NCI-H82 treated with DMSO at 0.1 percent for 48 hours (cell line): ENCODE data around the gene GRID1.

Source experiments
- DNase-seq: peaks from one replicate; lab custom pipeline; 2025; ENCODE audit not compliant: unreplicated experiment; lab: John Stamatoyannopoulos, UW

Gene GRID1

DNA sequence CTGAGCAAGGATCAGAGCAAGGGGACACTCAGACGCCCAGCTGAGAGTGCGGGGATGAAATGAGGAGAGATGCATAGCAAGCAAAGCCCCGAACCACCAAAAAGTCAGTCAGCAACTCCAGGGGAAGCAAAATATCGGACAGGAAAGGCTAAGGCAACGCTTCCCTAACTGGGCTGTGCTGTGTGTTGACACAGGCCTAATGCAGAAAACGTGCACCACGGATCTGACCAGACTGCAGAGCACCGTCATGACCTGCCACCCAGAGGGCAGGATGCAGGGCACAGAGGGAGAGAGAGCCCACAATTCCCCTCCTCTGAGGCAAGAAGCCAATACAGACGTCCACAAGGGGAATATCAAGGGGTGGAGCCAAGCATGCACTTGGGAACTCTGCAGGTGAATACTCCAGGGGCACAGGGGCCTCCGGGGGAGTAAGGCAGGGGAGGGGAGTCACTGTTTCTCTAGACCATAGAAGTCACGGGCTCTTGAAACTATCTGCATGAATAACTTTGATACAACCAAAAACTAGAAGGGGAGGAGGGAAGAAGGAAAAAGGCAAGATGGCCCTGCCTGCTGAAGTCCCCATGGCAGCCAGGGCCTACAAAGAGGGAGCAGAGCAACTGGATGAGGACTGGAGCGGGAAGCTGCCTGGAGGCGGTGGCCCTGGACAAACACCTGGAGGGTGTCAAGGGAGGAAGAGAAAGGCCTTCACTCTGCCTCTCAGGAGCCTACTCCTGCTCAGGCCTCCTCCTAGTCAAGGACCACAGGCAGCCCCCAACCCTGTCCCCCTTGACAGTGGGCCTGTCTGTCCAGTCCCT is 26.2 kb downstream of the GRID1 start:
- DNase-seq: no peak

GRCh38 chr10:86339226-86339865 is 27.2 kb downstream of the GRID1 start:
- no peak for DNase-seq

- no peak for DNase-seq
Observed at GRCh38 chr10:86337121-86337601, 29.4 kb downstream of the GRID1 start.

DNA sequence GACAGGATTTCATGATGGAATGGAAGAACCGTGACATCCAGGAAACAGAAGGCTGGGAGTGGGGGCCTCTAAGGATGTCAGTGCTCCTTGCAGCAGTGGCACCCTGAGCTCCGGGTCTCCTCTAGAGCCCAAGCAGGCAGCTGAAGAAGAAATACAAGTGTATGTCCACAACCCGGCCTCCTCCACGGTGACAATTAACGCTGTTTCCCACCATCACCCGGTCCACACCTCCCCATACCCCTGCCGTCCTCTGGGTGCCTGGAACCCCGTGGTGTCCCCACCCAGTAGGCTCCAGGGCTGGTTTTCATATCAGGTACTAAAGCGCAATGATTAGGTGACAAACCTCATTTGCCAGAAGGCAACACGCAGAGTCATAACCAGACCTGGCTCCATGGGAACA is 30.3 kb downstream of the GRID1 start:
- no peak for DNase-seq

DNA sequence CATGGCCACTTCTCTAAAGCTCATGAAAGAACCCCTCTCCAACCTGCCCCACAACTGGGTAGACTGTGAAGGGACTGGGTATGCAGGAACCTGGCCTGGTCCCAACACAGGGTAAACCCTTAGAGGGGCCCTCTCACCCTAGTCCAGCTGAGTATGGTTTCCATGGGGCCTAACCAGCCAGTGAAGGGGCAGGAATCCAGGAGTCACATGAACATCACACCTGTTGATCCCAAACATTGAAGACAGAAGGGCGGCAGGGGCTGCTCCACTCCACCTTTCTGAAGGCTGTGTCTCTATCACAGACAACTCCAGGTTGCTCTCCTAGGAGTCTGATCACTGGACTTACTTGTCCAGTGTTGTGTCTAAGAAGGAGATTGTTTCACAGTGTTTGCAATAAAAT is 30.8 kb downstream of the GRID1 start:
- DNase-seq: no peak

DNA sequence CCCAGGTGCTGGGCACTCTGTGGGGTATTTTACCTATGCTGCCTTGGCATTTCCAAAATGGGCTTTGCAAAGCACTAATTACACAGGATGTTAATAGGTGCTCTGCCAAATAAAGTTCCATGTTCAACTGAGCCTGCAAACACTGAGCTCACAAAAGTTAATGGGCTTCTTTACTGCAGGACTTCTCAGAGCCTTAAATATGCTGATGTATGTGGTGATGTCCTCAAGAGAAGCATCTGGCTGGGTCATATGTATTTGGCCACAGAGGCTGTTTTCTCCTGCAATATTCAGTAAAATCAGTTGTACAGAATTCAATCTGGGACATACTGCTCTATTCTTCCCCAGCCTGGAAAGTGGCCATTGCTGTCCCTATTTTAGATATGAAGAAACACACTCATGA is 31.3 kb downstream of the GRID1 start:
- DNase-seq: no peak

DNA sequence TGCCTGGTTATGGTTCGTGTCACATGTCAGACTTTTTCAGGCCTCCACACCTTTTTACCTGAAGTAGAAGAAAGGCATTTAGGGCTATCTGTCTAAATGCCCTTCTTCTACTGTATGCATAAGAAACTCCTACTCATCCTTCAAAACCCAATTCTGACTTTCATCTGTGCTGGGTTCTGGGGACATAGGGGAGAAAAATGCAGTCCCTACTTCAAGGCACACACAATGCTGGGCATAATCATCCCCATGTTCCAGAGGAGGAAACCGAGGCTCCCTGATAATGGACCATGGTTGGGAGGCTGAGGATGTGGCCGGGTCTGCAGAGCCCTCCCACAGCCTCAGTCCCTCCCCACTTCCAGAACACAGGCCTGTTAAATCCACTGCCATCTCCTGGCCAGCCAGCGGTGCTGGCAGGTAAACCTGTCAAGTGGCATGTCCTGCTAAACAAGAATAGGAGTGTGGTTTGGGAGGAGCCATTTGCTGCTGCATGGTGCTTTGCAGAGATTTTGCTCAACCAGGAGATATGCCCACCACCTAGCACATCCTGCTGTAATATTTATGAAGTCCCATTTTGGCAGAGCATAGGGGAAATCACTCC is 32.0 kb downstream of the GRID1 start:
- no peak for DNase-seq

- DNase-seq: no peak
Observed at GRCh38 chr10:86333826-86334487, 32.6 kb downstream of the GRID1 start.

DNA sequence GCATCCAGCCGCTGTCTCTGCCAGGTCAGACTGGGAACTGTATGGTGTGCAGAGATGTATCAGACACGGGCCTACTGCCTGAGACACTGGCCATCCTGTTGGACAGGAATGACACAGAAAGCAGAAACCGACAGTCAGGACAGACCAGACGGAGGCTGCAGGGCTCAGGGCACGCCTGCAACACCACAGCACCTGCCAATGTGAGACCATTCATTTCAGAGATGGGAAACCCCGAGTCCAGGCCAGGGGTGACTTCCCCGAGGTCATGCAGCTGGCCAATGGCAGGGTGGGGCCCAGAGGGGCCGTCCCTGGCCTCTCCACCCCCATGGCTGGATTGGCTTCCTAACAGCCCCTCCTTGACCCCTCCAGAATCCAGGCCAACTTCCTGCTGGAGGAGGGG is 34.7 kb downstream of the GRID1 start:
- no peak for DNase-seq

GRCh38 chr10:86330778-86331763 is 35.5 kb downstream of the GRID1 start:
- no peak for DNase-seq

DNA sequence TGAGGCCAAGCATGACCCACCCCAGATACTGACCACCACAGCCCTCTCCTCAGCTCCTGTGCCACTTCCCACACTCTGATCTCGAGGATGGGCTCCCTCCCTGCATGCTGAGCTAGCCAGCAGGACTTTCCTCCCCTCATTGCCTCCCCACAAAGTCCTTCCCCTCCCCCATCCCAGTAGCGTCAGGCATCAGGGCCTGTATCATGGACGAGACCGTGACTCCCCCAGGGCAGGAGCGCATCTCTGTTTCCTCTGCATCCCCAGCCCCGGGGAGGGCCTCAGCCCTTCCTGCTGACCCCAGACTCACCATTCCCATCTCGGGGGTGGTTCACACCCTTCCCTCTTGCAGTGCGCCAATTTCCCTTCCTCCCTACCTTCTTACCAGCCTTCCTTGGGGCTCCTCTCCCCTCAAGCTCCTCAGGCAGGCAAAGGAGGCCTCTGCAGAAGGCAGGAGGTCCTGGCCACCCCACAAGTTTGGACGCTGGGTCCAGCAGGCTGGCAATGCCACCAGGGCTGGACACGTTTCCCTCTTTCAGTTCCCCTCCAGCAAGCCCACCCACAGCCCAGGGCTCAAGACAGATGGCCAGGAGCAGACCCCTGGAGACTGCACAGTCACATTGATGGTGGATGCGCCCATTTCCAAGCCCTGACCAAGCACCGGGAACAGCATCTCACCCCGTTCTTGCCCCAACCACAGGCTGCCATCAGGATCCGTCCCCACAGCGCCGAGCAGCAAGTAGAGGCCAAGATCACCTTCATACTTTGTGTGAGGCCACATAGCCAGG is 36.5 kb downstream of the GRID1 start:
- no peak for DNase-seq

DNA sequence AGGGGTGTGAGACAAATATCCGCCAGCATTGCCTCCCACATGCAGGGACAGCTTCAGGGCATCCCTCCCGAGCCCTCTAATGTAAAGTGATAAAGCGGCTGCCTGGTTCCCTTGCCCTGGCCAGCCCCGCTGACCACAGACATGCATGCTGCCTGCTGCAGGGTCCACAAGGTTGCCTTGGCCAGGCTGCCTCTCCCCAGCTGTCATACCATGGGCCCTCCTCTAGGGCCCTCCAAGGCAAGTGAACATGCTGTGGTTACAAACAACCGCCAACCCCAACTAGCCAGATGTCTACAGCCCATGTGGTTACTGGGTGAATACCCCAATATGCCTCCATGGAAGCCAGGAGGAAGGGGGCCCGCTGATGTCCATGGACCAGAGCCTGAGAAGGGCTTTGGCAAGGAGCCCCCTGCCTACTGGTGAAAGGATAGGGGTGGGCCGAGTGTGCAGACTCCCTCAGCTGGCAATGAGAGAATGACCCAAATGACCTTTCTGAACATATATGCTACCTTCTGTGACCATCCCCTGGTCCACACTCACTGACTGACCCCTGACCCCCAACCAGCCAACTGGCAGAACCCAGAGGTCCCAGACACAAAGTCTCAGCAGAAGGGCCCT is 37.4 kb downstream of the GRID1 start:
- no peak for DNase-seq

DNA sequence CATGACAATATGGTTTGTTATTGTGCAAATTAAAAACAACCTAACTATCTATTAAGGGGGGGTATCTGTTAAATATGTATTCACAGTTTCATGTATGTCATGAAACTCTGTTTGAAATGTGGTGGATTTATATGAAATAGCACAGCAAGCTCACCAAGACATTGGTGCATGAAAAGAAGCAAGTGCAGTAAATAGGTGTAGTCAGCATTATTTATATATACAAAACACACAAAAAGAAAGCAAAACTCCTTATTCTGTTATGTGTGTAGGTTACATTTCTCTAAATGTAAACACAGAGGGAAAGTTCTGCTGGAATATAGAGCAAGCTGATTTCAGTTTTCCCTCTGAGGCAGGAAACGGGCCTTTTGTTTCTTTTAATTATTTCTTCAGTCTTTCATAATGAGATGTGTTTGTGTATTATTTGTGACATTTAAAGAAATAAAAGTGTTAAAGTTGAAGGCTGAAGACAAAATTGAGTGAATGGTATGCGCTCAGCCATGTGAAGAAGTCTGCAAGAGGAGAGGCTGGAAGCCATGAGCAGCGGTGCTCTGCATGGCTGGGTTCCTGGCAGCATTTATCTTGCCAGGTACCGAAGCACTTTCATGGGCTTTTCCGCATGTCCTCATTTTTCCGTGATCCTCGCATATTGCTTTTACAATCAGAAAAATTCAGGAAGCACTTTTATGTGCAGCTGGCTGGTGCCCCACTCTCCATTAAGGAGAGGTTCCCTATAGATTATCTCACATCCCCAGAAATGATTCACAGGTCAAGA is 38.5 kb downstream of the GRID1 start:
- no peak for DNase-seq

GRCh38 chr10:86325158-86325557 is 41.4 kb downstream of the GRID1 start:
- DNase-seq: no peak

DNA sequence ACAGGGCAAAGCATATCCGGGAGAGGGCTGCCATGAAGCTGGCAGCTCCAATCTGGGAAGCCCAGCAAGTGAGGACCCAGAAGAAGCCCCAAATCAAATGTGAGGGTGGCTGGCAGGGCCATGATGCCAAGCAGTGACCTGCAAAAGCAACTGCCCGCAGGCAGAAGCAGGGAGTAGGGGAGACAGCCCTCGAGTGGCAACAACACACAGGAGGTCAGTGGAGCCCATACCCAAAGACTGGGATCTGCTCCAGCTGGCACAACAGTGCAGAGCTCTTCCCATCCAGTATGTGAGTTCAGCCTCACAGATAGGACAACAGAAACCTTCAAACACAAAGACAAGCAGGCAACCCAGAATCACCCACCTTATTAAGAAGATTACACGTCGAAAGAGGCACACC is 45.0 kb downstream of the GRID1 start:
- DNase-seq: no peak

DNA sequence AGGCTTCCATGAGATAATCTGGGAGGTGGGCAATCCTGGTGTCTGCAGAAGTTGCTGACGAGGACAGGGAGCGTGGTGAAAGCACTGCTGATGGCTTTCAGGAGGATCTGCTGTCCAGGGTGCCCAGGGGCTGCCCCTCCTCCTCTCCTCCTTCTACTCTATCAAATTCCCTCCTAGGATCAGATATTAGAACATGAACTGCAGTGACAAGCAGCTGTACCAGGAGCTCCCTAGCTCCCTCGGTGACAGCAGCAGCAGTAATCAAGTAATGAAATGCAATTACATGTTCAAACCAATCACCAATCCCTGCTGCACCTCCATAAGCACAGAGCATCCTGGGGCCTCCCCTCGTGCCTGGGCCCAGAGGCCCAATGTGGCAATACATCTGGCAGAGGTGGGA is 46.9 kb downstream of the GRID1 start:
- DNase-seq: no peak

DNA sequence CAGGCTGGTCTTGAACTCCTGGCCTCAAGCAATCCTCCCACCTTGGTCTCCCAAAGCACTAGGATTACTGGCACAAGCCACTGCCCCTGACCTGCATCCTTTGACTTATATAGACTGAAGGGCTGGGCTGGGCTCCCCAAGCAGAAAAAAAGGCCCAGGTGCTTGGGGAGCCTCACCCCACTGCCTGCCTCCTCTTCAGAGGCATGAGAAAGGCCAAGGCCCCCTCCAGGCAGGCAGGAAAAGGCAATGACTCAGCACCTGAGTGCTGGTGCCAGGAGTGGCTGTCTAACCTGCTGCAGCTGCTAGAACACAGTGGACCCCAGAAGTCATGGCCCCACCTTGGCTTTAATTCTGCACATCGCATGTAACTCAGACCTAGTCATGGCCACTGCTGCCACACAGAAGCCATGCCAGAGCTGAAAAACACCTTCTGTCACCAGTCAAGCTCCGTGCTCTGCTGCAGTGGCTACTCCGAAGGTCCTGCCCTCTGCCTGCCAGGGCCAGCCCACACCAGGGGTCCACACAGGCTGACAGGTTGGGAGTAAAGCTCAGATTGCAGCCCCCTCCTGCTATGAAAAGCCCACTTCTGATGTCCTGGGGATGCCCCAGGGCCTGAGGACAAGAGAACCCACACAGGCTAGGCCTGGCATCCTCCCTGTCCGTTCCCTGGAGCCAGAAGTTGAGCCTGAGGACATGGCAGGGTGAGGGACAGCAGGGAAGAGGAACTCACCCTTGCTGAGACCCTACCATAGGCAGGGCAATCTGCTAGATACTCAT is 48.5 kb downstream of the GRID1 start:
- no peak for DNase-seq

- DNase-seq: no peak
Observed at GRCh38 chr10:86316990-86317389, 49.6 kb downstream of the GRID1 start.
